Thoracic aorta (tissue), 2 donors: ENCODE data around the gene SLC10A1. TPM values are rescaled to one million over a fixed set of nuclear protein-coding genes. Genes with fewer than 3 reads are reported as not detected.
"Not testable (repeated sequence)": the region's sequence is repeated elsewhere in the genome, so short reads cannot be mapped to it uniquely, and the experiment has no call there.

ENCODE experiments used
- ATAC-seq: fragments of 150-250 bp; one replicate; pipeline ENCODE4 v1.8.0; 2017; ENCODE audit warnings: low read depth; ENCODE audit not compliant: insufficient number of reproducible peaks, low FRiP score
- DNase-seq: peaks from one replicate; pipeline ENCODE4 v3.0.0-alpha.2; 2020; ENCODE audit warnings: low spot score
- H3K27ac ChIP-seq, 2 donors: fragments of 200-600 bp; sonication (generic); 1 replicate in 1 of 2; 2 replicates in 1 of 2; pipeline ENCODE4 v1.5.1; 2016; ENCODE audit warnings: mild to moderate bottlenecking in 2 of 2, moderate library complexity in 2 of 2
- H3K27me3 ChIP-seq: fragments of 200-600 bp; sonication (generic); replicated peaks from 2 replicates; pipeline ENCODE4 v1.6.0; 2016; ENCODE audit warnings: mild to moderate bottlenecking; ENCODE audit not compliant: insufficient read depth
- H3K36me3 ChIP-seq: fragments of 200-600 bp; sonication (generic); one replicate; pipeline ENCODE4 v1.5.1; 2016
- H3K4me1 ChIP-seq, 2 donors: fragments of 200-600 bp; sonication (generic); 1 replicate in 1 of 2; 2 replicates in 1 of 2; pipeline versions ENCODE4 v1.5.1 to v1.6.0; 2016; ENCODE audit warnings: low read depth in 2 of 2, mild to moderate bottlenecking in 1 of 2; ENCODE audit not compliant: control insufficient read depth in 1 of 2
- H3K4me3 ChIP-seq: fragments of 200-600 bp; sonication (generic); 2 replicates; pipeline ENCODE4 v1.5.1; 2016; ENCODE audit warnings: mild to moderate bottlenecking
- H3K9me3 ChIP-seq: fragments of 200-600 bp; sonication (generic); 2 replicates; pipeline ENCODE4 v1.5.1; 2016
- total RNA-seq, 2 donors: library from RNA; depleted of rRNA; stranded (reverse); fragments of >200 nt; gene quantifications; one replicate each; pipeline versions ENCODE4 v1.1.0 to v1.2.3, GENCODE V29; 2016
- TF ChIP-seq, protein P1 (sequence below): fragments of 200-600 bp; sonication (generic); IDR thresholded peaks from one replicate; pipeline ENCODE4 v1.5.1; 2019; ENCODE audit warnings: antibody characterized with exemption

SLC10A1 gene
- total RNA-seq, 2 donors from 2014 or later = not detected

DNA sequence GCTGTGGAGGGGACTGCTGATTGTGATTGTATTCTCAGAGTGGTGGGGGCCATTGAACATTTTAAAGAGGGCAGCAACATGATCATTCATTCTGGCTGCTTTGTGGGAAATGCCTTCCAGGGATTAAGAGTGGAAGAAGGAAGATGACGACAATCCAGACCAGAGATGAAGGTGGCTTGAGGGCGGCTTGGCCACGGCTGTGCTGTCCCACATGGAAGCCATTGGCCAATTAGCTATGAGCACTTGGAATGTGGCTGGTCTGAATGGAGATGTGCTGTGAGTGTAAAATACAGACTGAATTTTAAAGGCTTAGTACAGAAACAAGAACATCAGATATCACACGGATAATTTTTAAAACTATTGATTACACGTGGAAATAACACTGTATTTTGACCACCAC, 19.2 kb upstream of the SLC10A1 start:
- Histone ChIP-seq H3K4me1 (no peaks in the 10 kb centered on the region), H3K4me3 (no peak overlapping the region), H3K36me3 (no peaks in the 10 kb centered on the region), H3K27me3 (no peaks in the 10 kb centered on the region), H3K27ac (no peak overlapping the region), H3K9me3 (no peaks in the 10 kb centered on the region)
- no peak for DNase-seq
- ATAC-seq = no peak
- TF ChIP-seq, protein P1, sequence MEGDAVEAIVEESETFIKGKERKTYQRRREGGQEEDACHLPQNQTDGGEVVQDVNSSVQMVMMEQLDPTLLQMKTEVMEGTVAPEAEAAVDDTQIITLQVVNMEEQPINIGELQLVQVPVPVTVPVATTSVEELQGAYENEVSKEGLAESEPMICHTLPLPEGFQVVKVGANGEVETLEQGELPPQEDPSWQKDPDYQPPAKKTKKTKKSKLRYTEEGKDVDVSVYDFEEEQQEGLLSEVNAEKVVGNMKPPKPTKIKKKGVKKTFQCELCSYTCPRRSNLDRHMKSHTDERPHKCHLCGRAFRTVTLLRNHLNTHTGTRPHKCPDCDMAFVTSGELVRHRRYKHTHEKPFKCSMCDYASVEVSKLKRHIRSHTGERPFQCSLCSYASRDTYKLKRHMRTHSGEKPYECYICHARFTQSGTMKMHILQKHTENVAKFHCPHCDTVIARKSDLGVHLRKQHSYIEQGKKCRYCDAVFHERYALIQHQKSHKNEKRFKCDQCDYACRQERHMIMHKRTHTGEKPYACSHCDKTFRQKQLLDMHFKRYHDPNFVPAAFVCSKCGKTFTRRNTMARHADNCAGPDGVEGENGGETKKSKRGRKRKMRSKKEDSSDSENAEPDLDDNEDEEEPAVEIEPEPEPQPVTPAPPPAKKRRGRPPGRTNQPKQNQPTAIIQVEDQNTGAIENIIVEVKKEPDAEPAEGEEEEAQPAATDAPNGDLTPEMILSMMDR = no peak

DNA sequence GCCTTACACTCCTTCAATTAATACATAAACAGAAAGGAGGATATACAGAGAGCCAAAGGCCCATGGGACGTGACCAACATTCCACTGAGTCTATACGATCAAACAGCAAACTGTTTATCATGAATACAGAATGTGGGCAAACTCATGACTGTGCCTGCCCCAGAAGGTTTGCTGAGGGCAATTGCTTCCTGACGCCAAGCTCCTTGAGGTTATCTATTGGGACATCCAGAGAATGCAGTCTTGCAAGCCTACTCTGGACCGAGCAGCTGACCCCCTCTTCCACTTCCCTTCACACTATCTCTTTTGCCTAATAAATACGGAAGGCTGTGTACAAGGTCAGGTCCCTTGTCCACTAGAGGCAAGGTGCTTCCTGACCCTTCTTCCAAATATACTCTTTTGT, 18.5 kb upstream of the SLC10A1 start:
- Histone ChIP-seq H3K36me3 (no peaks in the 10 kb centered on the region), H3K27me3 (no peaks in the 10 kb centered on the region), H3K27ac (no peak overlapping the region), H3K4me1 (no peaks in the 10 kb centered on the region), H3K4me3 (no peak overlapping the region), H3K9me3 (no peaks in the 10 kb centered on the region)
- ATAC-seq (no peak), DNase-seq (no peak)
- TF ChIP-seq, protein P1 = no peak

DNA sequence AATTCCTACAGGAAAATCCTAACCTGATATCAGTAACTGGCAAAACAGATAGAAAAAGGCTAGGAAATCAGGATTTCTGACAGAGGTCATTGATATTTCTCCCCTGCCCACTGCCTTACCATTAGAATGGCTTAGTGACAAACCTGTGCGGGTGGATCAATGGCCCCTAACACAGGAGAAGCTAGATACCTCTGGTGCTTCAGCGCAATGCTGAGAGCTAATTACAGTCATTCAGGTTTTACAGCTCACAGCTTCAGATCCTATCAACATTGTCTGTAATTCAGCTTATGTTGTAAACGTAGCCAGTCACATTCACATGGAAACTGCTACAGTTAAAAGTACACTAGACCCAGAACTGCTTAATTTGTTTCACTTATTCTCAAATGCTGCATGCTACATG, 17.4 kb upstream of the SLC10A1 start:
- Histone ChIP-seq H3K27me3 (no peaks in the 10 kb centered on the region), H3K4me3 (no peak overlapping the region), H3K4me1 (no peaks in the 10 kb centered on the region), H3K9me3 (no peaks in the 10 kb centered on the region), H3K27ac (no peak overlapping the region), H3K36me3 (no peaks in the 10 kb centered on the region)
- TF ChIP-seq, protein P1 = no peak
- ATAC-seq (no peak), DNase-seq (no peak)

DNA sequence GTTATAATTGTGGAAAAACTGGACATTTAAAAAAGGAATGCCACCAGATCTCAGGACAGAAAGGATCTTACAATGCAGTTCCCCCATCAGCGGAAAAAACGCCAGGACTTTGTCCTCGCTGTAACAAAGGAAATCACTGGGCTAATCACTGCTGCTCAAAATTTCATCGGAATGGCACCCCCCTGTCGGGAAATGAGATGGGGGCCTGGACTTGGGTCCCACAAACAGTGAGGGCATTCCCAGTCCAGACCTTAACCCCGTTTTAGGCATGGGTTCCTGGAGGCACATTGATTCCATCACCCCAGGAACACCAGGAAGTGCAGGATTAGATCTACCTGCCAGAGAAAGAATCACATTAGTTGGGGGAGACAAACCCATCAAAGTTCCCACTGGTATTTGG, 16.3 kb upstream of the SLC10A1 start:
- not testable (repeated sequence) for H3K9me3 ChIP-seq, H3K4me1 ChIP-seq, H3K27ac ChIP-seq, H3K4me3 ChIP-seq, DNase-seq, H3K27me3 ChIP-seq, H3K36me3 ChIP-seq, ATAC-seq

DNA sequence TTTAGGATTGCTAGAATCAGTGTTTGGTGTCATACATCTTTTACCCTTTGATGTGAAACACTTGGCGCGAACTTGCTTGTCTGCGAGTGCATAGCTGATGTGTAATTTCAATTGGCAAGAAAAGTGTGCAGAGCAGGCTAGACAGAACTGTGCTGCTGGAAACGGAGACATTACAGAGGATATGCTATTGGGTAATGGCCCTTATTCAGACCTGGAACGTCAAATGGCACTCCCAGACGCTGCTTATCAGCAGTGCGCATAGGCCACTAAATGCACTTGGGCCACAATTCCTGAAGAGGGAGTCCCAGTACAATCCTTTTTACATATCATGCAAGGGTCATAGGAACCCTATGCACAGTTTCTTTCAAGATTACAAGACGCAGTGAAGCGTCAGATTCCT, 15.7 kb upstream of the SLC10A1 start:
- DNase-seq (no peak), ATAC-seq (no peak)
- H3K27ac ChIP-seq = no peak overlapping the region
- H3K4me3 ChIP-seq = no peak overlapping the region
- no peaks in the 10 kb centered on the region for H3K9me3 ChIP-seq
- no peaks in the 10 kb centered on the region for H3K4me1 ChIP-seq
- TF ChIP-seq, protein P1 = no peak
- H3K36me3 ChIP-seq = no peaks in the 10 kb centered on the region
- no peaks in the 10 kb centered on the region for H3K27me3 ChIP-seq

DNA sequence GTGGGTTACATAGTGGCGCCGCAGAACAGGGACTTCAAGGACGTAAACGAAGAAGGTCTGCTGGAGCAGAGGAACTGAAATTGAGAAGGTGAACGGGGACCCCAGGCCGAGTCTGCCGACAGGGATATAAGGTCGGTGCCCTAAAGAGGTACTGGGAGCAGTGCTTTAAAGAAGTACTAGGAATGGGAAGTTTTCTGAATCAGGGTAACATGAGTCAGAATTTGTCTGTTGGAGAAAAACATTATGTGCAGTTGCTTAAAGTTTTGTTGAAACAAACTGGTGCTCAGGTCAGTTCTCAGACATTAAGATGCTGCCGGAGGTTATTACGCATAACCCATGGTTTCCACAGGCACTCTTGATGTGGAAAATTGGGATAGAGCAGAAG, 14.8 kb upstream of the SLC10A1 start:
- Histone ChIP-seq H3K9me3 (no peaks in the 10 kb centered on the region), H3K4me3 (no peak overlapping the region), H3K27me3 (no peaks in the 10 kb centered on the region), H3K27ac (no peak overlapping the region), H3K4me1 (no peaks in the 10 kb centered on the region), H3K36me3 (no peaks in the 10 kb centered on the region)
- ATAC-seq = no peak
- no peak for DNase-seq
- TF ChIP-seq, protein P1 = no peak
